Activated CD8-positive, alpha-beta memory T cell treated with anti-CD3 and anti-CD28 coated beads for 4 hours (primary cell): ENCODE data around the gene RAD51C.
"Not testable (repeated sequence)": the region's sequence is repeated elsewhere in the genome, so short reads cannot be mapped to it uniquely, and the experiment has no call there.

Source experiments
- DNase-seq, 2 donors: peaks; one replicate each; pipeline ENCODE4 v3.0.0-alpha.2; 2020; ENCODE audit warnings: low read depth in 2 of 2

Gene RAD51C

GRCh38 chr17:58684003-58684402, 8.4 kb upstream of the RAD51C start:
- no peak for DNase-seq

- DNase-seq = not testable (repeated sequence)
Observed at GRCh38 chr17:58684462-58684861, 7.9 kb upstream of the RAD51C start.

GRCh38 chr17:58686980-58687379, 5.4 kb upstream of the RAD51C start:
- DNase-seq = no peak

- no peak for DNase-seq
Observed at GRCh38 chr17:58688521-58688920, 3.9 kb upstream of the RAD51C start.

- DNase-seq = not testable (repeated sequence)
Observed at GRCh38 chr17:58690033-58690432, 2.4 kb upstream of the RAD51C start.

- DNase-seq = no peak
Observed at GRCh38 chr17:58691701-58692238, 632 bp upstream of the RAD51C start, which contains the start of gene TEX14. Gene TEX14, minus strand, starts transcription at chr17:58692045. Its CDS starts 40,044 bp downstream, at chr17:58652001.

- DNase-seq = no peak
Observed at GRCh38 chr17:58693208-58693607, 806 bp downstream of the RAD51C start.

GRCh38 chr17:58693751-58694150, 1.3 kb downstream of the RAD51C start:
- no peak for DNase-seq

- no peak for DNase-seq
Observed at GRCh38 chr17:58694302-58694701, 1.9 kb downstream of the RAD51C start.

GRCh38 chr17:58694826-58695225, 2.4 kb downstream of the RAD51C start:
- no peak for DNase-seq

GRCh38 chr17:58699771-58700170, 7.4 kb downstream of the RAD51C start:
- DNase-seq = no peak

- DNase-seq = no peak
Observed at GRCh38 chr17:58702045-58702476, 9.7 kb downstream of the RAD51C start.

- DNase-seq = no peak
Observed at GRCh38 chr17:58702708-58703107, 10.3 kb downstream of the RAD51C start.

GRCh38 chr17:58703137-58703915, 10.9 kb downstream of the RAD51C start:
- no peak for DNase-seq

- no peak for DNase-seq
Observed at GRCh38 chr17:58703916-58704286, 11.5 kb downstream of the RAD51C start.

- no peak for DNase-seq
Observed at GRCh38 chr17:58706351-58707140, 14.1 kb downstream of the RAD51C start.

GRCh38 chr17:58710948-58711552, 18.6 kb downstream of the RAD51C start:
- DNase-seq = peak in 1 of 2 donors; percentile 4

GRCh38 chr17:58722274-58722673, 29.9 kb downstream of the RAD51C start:
- DNase-seq = no peak

GRCh38 chr17:58722696-58723095, 30.3 kb downstream of the RAD51C start:
- no peak for DNase-seq

GRCh38 chr17:58728798-58729197, 36.4 kb downstream of the RAD51C start:
- no peak for DNase-seq

GRCh38 chr17:58730937-58731336, 38.5 kb downstream of the RAD51C start:
- no peak for DNase-seq

GRCh38 chr17:58734040-58734439, 41.6 kb downstream of the RAD51C start:
- no peak for DNase-seq
